Left renal cortex interstitium (tissue), 4 donors: ENCODE data around the gene TMEM132E. TPM values are rescaled to one million over a fixed set of nuclear protein-coding genes. Genes with fewer than 3 reads are reported as not detected.

Experiments used
- DNase-seq, 4 donors: peaks; one replicate each; pipeline ENCODE4 v3.0.0-alpha.2; 2013; ENCODE audit warnings: low read depth in 4 of 4, low spot score in 2 of 4, missing footprints in 1 of 4
- polyA plus RNA-seq, 4 donors: library from polyadenylated mRNA; unstranded; fragments of 120-200 nt; gene quantifications; one replicate each; pipeline ENCODE4 v1.2.1, GENCODE V29; 2013; ENCODE audit not compliant: insufficient read length in 4 of 4

Gene TMEM132E
- polyA plus RNA-seq, 4 donors = 2.3 to 5.9 (median 3.4) TPM

GRCh38 chr17:34626121-34626681 lies 46.8 kb downstream of the TMEM132E start:
- DNase-seq = no peak

GRCh38 chr17:34628879-34629278 lies 49.5 kb downstream of the TMEM132E start:
- no peak for DNase-seq

GRCh38 chr17:34633351-34633750 lies 54.0 kb downstream of the TMEM132E start:
- DNase-seq = no peak

GRCh38 chr17:34633760-34634159 lies 54.4 kb downstream of the TMEM132E start:
- DNase-seq = no peak

GRCh38 chr17:34634551-34635160 lies 55.3 kb downstream of the TMEM132E start:
- no peak for DNase-seq

GRCh38 chr17:34635876-34636275 lies 56.5 kb downstream of the TMEM132E start:
- no peak for DNase-seq

- no peak for DNase-seq
Observed at GRCh38 chr17:34637041-34637547, 57.7 kb downstream of the TMEM132E start.

GRCh38 chr17:34637548-34638525 lies 58.5 kb downstream of the TMEM132E start:
- DNase-seq = peak in 2 of 4 donors; percentile 50 to 80

GRCh38 chr17:34638526-34639260 lies 59.3 kb downstream of the TMEM132E start:
- no peak for DNase-seq

GRCh38 chr17:34639706-34640425 lies 60.5 kb downstream of the TMEM132E start:
- no peak for DNase-seq

- no peak for DNase-seq
Observed at GRCh38 chr17:34641368-34641767, 62.0 kb downstream of the TMEM132E start.

GRCh38 chr17:34644941-34645550 lies 65.7 kb downstream of the TMEM132E start:
- DNase-seq = no peak

GRCh38 chr17:34645594-34645993 lies 66.2 kb downstream of the TMEM132E start:
- peak in 3 of 4 donors; percentile 39 to 72 (median 50) for DNase-seq

- no peak for DNase-seq
Observed at GRCh38 chr17:34647511-34647910, 68.1 kb downstream of the TMEM132E start.

GRCh38 chr17:34650051-34650750 lies 70.8 kb downstream of the TMEM132E start:
- DNase-seq = no peak

GRCh38 chr17:34651402-34651811 lies 72.0 kb downstream of the TMEM132E start:
- DNase-seq = no peak

- no peak for DNase-seq
Observed at GRCh38 chr17:34652021-34652555, 72.7 kb downstream of the TMEM132E start.

- DNase-seq = no peak
Observed at GRCh38 chr17:34653511-34653910, 74.1 kb downstream of the TMEM132E start.
